Measurements from ENCODE around the gene NEK11. TPM values are rescaled to one million over a fixed set of nuclear protein-coding genes. Genes with fewer than 3 reads are reported as not detected.

NEK11 gene
- total and polyA plus RNA-seq, 9 of the 15 experiments (the other 6 are each of a cell fraction or from before 2014, with no cell fraction given): 0.28 to 1.5 (median 0.87) TPM

DNA sequence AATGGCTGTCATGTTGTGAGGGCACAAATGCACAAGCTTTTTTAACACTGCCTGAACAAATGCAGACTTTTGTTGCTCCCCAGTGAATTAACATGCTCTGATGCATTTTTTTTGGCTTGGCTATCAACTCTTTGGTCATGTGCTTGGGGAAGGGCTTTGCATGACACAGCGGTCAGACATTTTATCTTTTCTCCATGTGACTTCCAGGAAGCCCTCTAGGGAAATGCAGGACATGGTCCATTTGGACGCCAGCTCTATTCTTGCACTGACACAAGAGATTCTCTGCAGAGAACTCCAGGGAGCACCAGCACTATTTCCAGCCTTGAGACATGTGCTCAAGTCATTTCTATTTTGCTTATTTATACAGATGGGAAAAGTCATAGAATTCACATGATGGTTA lies 46.2 kb downstream of the NEK11 start (continued):
- TF ChIP-seq RAD51 (IDR thresholded peaks at IDR 0.05; ENCODE audit: borderline replicate concordance, low read depth) (peak; percentile 69), LCOR (CRISPR knock-in tag; IDR thresholded peaks at IDR 0.05) (no peak), NFE2 (IDR thresholded peaks at IDR 0.05; ENCODE audit: low read depth) (peak; percentile 50), TRIM24 (IDR thresholded peaks at IDR 0.05) (no peak), BDP1 (IDR thresholded peaks at IDR 0.05; ENCODE audit: insufficient read depth, insufficient read length) (no peak), GTF2A2 (tag; IDR thresholded peaks at IDR 0.05) (no peak), HIVEP1 (CRISPR knock-in tag; IDR thresholded peaks at IDR 0.05) (no peak), HMGXB4 (CRISPR knock-in tag; IDR thresholded peaks at IDR 0.05) (no peak), DMBX1 (CRISPR knock-in tag; IDR thresholded peaks at IDR 0.05; ENCODE audit: borderline replicate concordance) (peak; percentile 56; the same call in 1 of the 2 replicates), TEAD4 (IDR thresholded peaks at IDR 0.05; ENCODE audit: low read length) (peak; percentile 21; the same call in 1 of the 2 replicates), TEAD4 (CRISPR knock-in tag; IDR thresholded peaks at IDR 0.05; ENCODE audit: borderline replicate concordance) (no peak), CREB3 (tag; conservative IDR thresholded peaks at IDR 0.05; ENCODE audit: low read depth) (no peak), EHMT2 (IDR thresholded peaks at IDR 0.05) (no peak; the same call in 1 of the 2 replicates), TEAD2 (tag; IDR thresholded peaks at IDR 0.05) (0 out of 2 replicates have a peak, but pooled peaks have one; percentile 65), ELF1 (tag; IDR thresholded peaks at IDR 0.05) (peak; percentile 59), CEBPZ (IDR thresholded peaks at IDR 0.05; ENCODE audit: borderline replicate concordance, low read depth, low read length) (no peak), MXI1 (IDR thresholded peaks at IDR 0.05; ENCODE audit: low read depth, low read length) (no peak), BCOR (IDR thresholded peaks at IDR 0.05) (no peak), HDAC8 (tag; IDR thresholded peaks at IDR 0.05) (no peak), PYGO2 (tag; IDR thresholded peaks at IDR 0.05) (no peak), CEBPG (CRISPR knock-in tag; IDR thresholded peaks at IDR 0.05) (no peak), CEBPG (tag; conservative IDR thresholded peaks at IDR 0.05 in 1 of 2, IDR thresholded peaks at IDR 0.05 in 1 of 2) (no peak)
